ENCODE results near the gene RUSC2. TPM values are rescaled to one million over a fixed set of nuclear protein-coding genes. Genes with fewer than 3 reads are reported as not detected.
A peak's percentile ranks its signal among the peaks of the same experiment; 100 is the strongest.

The RUSC2 gene
- total and polyA plus RNA-seq, 2 of the 13 experiments (the other 11 are each of a cell fraction or from before 2014, with no cell fraction given): 2.8 to 3.3 TPM

GRCh38 chr9:35510754-35511428 lies 21.0 kb downstream of the RUSC2 start (continued):
- TF ChIP-seq, protein P1, sequence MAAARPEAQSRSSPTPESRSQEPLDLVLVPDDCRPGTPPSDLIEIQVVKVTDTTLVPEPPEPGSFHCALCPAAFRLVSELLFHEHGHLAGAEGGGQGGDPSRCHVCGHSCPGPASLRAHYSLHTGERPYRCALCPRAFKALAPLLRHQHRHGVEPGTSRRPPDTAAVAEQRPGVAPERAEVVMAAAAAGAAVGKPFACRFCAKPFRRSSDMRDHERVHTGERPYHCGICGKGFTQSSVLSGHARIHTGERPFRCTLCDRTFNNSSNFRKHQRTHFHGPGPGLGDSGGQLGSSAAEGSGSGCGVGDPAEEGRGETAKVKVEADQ (CRISPR knock-in tag; IDR thresholded peaks at IDR 0.05; ENCODE audit: borderline replicate concordance): no peak
- TF ChIP-seq RAD21 (CRISPR knock-in tag; IDR thresholded peaks at IDR 0.05) (peak; percentile 42; the same call in 1 of the 2 replicates), TOE1 (CRISPR knock-in tag; IDR thresholded peaks at IDR 0.05) (no peak), ZNF629 (CRISPR knock-in tag; conservative IDR thresholded peaks at IDR 0.05) (no peak), ASH2L (IDR thresholded peaks at IDR 0.05; ENCODE audit: insufficient read length, low read depth, low read length) (no peak), DPF2 (CRISPR knock-in tag; IDR thresholded peaks at IDR 0.05; ENCODE audit: borderline replicate concordance, low read depth) (peak; percentile 44; the same call in 1 of the 2 replicates), MLXIP (CRISPR knock-in tag; IDR thresholded peaks at IDR 0.05; ENCODE audit: borderline replicate concordance) (no peak), ZNF616 (CRISPR knock-in tag; IDR thresholded peaks at IDR 0.05; ENCODE audit: low read depth) (no peak), HMGA1 (CRISPR knock-in tag; conservative IDR thresholded peaks at IDR 0.05) (no peak), ZSCAN22 (CRISPR knock-in tag; IDR thresholded peaks at IDR 0.05) (no peak), PPARG (CRISPR knock-in tag; conservative IDR thresholded peaks at IDR 0.05) (peak; percentile 92), TEF (CRISPR knock-in tag; IDR thresholded peaks at IDR 0.05) (peak; percentile 78; the same call in 1 of the 2 replicates), ZNF850 (CRISPR knock-in tag; conservative IDR thresholded peaks at IDR 0.05) (no peak), PREB (CRISPR knock-in tag; IDR thresholded peaks at IDR 0.05) (no peak), ZIK1 (CRISPR knock-in tag; IDR thresholded peaks at IDR 0.05; ENCODE audit: borderline replicate concordance, low read depth) (no peak), ZEB1 (IDR thresholded peaks at IDR 0.05; ENCODE audit: insufficient replicate concordance, low read depth) (no peak), NFE2L2 (IDR thresholded peaks at IDR 0.05; ENCODE audit: low read length) (no peak), ZNF263 (CRISPR knock-in tag; IDR thresholded peaks at IDR 0.05) (no peak), ZNF737 (CRISPR knock-in tag; IDR thresholded peaks at IDR 0.05; ENCODE audit: borderline replicate concordance) (no peak), EEA1 (CRISPR knock-in tag; IDR thresholded peaks at IDR 0.05; ENCODE audit: borderline replicate concordance) (no peak), ZNF674 (CRISPR knock-in tag; IDR thresholded peaks at IDR 0.05; ENCODE audit: low read depth) (no peak), IKZF5 (CRISPR knock-in tag; IDR thresholded peaks at IDR 0.05) (no peak; the same call in 1 of the 2 replicates), MEIS2 (CRISPR knock-in tag; IDR thresholded peaks at IDR 0.05) (no peak), STAG1 (CRISPR knock-in tag; IDR thresholded peaks at IDR 0.05) (peak; percentile 34), SPEN (CRISPR knock-in tag; IDR thresholded peaks at IDR 0.05; ENCODE audit: low read depth) (no peak)
